Kidney tubule cell (primary cell): ENCODE measurements around the gene FRAT1.
A peak's percentile ranks its signal among the peaks of the same experiment; 100 is the strongest.
"Not testable (repeated sequence)": the region's sequence is repeated elsewhere in the genome, so short reads cannot be mapped to it uniquely, and the experiment has no call there.

Source experiments
- DNase-seq: peaks from one replicate; pipeline ENCODE4 v3.0.0-alpha.2; 2018; ENCODE audit warnings: low spot score

The FRAT1 gene

DNA sequence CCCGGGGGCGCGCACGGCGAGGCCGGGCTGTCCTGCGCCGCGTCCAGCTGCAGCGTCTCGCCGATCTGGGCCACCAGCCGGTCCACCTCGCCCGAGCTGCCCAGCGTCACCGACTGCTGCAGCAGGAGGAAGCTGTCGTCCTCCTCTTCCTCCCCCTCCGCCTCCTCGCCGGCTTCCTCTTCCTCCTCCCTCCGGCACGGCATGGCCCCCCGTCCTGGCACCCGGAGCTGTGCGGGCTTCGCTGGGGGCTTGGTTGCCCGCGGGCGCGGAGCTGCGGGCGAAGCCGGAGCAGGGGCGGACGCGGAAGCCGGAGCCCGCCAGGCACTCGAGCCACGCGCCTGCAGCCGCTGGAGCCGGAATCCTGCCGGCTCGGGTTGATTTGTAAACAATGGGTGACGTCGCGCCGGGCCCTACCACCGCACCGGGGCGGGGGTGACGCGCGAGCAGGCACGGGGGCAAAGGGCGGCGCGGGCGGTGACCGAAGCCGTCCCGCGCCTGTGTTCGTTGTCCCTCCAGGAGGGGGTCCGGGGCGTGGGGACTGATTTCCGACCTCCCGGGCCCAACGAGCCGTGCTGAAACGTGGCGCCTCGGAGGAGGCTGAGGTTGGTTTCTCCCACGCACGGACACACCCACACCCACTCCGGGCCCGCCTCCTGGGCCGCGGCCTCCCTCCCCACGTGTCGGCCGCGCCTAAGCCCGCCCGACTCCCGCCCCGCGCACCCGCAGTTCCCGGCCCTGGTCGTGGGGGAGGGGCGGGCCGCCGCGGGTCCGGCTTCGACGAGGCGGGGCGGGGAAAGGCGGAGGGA lies 15.5 kb downstream of the FRAT1 start, which contains the start of gene FRAT2:
FRAT2 (minus strand) TSS at position 360 of the 806 bp plus-strand sequence; CDS start at position 203, 157 bp downstream.
- peak; percentile 91 for DNase-seq

DNA sequence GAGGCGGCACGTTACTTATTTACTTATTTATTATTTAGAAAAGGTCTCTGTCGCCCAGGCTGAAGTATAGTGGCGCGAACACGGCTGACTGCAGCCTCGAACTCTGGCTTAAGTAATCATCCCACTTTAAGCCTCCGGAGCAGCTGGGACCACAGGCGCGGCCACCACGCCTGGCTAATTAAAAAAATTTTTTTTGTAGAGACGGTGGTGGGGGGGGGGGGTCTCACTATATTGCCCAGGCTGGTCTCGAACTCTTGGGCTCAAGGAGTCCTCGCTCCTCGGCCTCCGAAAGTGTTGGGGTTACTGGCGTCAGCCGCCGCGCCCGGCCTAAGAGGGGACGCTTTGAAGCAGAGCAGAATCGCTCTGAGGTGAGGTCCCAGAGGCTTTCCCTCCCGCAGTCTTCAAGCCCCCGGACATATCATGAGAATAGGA lies 16.1 kb downstream of the FRAT1 start:
- no peak for DNase-seq

DNA sequence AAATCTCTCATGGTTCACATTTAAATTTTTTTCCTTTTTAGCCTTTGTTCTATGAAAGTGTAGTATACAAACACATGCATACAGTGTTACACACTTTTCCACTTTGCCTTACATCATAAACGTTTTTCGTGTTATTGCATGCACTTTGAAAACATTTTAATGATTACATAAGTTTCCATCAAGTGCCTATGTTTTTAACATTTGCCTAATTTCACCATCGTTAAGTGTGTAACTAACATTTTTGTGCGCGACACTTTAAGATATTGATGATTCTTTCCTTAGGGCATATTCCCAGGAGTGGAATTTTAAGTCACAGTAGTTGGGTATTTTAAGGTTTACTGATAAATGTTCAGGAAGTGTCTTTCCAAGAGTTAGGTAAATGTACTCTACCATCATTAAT lies 16.9 kb downstream of the FRAT1 start:
- DNase-seq = no peak

DNA sequence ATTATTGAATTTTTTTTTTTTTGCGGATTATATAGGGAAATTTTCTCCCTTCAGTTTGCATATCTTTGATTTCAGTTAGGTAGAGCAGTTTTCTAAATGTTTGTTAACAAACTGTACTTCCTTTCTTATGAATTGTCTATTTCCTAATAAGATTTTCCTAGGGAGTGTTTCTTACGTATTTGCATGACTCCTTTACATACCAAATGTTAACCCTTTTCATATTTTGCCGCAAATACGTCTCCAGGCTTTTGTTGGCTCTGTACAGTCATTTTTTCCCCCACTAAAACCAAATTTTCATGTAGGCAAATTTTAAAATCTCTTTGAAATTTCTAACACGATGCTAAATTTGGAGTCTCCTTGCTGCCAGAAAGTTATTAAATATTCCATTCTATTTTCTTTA lies 17.4 kb downstream of the FRAT1 start:
- no peak for DNase-seq

DNA sequence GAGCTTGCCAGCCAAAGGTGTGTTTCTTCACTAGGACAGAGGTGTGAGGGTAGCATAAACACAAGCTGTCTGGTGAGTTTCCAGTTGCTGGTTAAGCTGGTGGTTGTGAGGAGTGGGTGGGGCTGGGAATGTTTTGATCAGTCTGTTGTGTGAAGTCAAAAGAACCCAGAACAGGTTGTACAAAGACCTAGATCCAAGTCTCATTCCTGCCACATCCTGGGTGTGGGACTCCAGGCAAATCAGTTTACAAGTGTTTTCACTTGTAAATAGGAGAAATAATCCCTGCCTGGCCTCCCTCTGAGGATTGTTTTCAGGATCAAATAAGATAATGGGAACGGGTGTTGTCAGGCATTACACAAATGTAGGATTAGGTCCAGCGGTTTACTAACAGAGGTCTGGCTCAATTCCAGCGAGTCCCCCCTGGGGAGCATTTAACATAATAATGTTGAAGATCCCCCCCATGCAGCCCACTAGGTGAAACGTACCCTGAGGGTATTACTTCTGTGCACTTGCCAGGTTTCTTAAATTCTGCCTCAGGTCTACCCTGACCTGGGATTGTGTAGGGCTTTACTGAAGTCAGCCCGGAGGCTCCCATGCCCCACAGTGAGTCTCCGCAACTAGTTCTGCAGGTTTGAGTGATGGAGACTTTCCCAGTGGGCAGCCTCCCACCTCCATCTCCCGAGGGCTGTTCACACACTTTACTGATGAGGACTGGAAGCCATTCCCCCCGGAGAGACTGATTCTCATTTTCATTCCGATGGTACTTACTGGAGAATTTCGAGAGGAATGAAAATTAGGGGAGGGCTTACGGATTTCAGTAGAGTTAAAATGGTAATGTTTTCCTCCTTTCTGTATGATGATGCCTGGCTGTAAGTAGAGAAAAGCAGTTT lies 18.1 kb downstream of the FRAT1 start:
- no peak for DNase-seq

DNA sequence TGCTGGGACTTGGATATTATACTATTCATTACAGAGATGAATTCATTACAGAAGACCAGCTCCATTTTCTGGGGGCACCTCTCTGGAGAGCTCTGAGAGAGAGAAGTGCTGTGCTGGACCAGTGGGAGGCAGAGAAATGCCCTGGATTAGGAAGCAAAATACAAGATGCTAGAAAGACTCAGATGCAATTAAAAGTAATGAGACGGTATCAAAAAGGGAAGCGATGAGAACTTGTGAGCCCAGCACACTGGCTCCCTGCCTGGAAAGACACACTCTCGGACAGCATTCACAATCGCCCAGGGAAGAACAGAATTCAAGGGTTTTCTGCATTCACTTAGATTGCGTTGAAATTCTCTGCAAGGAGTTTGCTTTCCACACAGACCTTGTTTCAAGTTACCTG lies 19.0 kb downstream of the FRAT1 start:
- DNase-seq = no peak

DNA sequence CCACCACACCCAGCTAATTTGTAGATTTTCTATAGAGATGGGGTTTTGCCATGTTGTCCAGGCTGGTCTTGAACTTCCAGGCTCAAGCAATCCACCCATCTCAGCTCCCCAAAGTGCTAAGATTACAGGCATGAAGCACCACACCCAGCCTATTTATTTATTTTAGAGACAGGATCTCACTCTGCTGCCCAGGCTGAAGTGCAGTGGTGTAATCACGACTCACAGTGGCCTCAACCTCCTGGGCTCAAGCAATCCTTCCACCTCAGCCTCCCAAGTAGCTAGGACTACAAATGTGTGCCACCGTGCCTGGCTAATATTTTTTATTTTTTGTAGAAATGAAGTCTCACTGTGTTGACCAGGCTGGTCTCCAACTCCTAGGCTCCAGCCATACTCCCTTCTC lies 22.3 kb downstream of the FRAT1 start:
- no peak for DNase-seq

DNA sequence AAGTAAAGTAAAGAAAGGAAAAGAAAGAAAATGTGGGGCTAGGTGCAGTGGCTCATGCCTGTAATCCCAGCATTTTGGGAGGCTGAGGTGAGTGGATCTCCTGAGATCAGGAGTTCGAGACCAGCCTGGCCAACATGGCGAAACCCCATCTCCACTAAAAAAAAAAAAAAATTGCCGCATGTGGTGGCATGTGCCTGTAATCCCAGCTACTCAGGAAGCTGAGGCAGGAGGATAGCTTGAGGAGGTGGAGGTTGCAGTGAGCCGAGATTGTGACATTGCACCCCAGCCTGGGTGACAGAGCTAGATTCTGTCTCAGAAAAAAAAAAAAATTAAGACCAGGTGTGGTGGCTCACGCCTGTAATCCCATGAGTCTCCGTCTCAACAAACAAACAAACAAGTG lies 24.6 kb downstream of the FRAT1 start:
- not testable (repeated sequence) for DNase-seq

DNA sequence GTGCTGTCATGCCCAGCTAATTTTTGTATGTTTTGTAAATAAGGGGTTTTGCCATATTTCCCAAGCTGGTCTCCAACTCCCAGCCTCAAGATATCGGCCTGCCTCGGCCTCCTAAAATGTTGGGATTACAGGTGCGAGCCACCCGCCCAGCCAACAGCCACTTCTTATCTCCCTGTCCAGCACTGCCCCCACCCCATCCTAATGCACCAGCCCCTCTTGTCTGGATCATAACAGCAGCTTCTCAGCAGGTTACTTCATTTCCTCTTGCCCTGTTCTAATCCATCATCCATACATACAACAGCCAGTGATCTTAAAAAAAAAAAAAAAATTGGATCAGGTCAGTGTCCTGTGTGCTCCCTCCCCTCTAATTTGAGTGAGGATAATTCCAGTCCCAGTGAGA lies 28.2 kb downstream of the FRAT1 start:
- DNase-seq = no peak

DNA sequence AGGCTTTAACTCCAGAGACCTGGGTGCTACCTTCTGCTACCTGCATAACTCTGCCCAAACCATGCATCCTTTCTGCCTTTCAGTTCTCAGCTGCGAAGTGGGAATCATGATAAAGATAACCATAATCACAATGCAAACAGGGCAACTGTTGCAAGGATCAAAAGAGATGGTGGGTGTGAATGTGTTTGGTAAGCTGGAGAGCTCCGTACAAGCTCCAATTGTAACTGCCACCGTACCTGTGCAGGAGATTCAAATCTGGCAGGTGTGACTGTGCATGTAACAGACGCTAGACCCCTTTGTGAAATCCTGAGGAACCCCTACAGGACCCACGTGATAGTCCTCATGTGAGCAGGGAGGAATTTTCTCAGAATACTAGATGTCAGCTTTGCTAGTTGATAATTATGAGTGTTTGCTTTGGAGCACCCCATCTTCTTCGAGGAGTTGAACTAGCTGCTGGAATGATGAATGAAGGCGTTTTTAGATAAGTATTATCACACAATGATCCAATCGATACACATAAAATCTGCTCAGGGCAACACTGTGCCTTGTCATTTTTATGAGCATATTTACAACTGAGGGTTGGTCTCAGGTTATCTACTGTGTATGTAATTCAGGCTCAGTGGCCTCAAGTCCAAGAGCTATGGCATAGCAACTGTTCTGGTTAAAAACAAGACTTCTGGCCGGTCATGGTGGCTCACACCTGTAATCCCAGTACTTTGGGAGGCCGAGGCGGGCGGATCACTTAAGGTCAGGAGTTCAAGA lies 30.9 kb downstream of the FRAT1 start:
- no peak for DNase-seq

DNA sequence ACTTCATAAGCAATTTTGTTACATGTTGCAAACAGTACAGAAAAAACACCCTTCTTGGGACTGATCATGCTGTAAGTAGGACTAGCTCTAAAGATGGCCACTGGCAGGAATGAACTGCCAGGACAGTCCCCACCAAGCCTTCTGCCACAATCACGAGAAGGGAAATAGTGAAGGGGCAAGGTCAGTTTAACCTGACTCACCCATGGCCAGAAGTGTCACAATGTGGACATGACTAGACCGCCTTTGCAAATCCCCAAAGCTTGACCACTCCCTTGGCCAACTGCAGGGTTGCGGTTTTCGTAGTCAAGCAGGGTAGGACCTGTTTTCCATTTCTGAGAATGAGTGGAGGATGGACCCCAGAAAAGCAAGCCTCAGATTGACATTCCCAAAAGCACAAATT lies 34.9 kb downstream of the FRAT1 start:
- DNase-seq = no peak

DNA sequence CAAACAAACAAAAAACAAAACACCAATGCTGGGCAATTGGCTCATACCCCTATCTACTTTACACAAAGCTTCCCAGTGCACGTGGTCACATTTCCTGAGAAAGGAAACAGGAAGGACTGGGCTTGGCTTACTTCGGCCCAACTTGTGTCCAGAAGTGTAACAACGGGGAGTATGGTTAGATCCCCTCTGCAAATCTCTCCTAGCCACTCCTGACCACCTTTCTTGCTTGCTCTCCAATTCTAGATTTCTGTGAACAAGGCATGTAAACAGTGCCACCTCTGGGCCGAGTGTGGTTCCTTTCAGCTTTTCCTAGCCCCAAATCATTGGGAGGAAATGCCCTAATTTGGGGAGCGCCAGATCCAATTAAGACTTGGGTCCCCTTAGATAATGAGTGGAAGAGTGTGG lies 36.5 kb downstream of the FRAT1 start:
- no peak for DNase-seq

DNA sequence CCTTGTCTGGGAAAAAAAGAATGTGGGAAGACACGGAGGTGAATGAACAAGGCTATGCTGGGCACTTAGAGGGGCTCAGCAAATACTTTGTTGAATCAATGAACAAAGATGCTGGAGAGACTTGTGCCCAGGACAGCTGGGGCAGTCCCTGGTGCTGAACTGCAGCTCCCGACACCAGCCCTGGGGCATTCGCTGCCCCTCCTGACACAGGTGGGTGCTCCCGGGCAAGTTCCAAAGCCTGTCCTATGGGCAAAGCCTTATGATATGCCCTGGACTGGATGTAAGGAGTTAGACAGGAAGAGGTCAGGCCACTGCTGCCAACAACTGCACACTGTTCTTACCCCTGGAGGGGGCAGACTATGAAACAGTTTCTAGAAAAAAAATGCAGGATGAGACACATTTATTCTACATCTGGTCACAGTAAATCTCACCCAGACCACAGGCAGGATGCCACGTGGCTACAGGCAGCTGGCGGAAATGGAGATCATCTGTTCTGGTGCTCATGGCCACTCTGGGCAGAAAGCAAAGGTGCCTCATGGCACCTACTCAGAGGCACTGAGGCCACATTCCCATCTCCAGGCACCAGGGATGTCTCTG lies 37.3 kb downstream of the FRAT1 start:
- DNase-seq = no peak

DNA sequence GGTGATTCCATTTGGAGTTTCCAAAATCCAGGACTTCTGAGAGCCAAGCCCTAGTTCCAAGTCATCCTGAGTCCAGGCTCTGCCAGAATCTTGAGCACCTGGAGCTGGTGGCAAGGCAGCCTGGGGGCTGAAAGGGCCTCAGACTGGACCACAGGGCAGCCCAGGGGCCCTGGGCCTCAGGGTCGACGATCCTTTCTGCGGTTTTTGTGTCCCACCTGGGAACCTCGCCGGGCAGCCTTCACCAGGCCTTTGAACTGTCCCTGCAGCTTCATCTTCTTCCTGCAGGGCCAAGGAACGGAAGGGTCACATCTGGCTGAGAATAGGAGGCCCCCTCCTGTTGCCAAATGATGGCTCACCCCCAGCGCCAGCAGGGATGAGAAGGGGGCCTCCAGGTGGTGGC lies 37.8 kb downstream of the FRAT1 start:
- DNase-seq = no peak

DNA sequence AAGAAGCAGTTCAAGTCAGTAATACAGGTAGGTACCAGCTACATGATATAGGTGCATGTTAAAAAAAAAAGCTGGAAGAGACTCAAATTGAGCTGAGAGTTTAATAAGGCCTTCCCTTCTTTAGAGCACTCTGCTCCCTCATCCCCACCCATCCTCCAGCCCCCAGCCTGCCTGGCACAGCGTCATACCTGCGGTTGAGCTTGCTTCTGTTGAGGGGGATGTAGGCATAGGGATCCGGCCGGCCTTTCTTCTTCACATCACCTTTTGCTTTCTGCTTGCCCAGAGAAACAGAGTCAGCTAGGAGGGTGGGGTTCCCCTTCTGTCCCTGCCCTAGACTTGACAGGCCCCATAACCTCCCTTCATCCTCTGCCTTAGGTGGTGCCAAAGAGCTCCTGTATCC lies 39.3 kb downstream of the FRAT1 start:
- DNase-seq = no peak

DNA sequence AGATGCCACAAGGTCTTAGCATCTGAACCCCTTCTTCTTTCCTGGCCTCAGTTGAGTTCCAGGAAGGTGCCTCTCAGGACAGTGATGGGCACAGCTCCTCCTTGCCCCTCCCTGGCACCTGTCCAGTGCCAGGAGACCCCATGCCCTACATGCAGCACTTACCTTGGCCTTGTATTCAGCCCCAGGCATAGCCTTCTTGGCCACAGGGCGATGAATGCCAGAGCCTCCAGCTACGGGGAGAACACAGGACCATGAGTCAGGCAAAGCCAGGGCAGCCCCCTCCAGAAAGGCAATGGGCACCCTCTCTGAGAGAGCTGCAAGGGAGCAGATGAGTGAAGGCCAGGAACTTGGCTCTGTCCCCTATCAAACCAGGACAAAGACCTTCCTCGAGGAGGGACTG lies 39.7 kb downstream of the FRAT1 start:
- DNase-seq = no peak

DNA sequence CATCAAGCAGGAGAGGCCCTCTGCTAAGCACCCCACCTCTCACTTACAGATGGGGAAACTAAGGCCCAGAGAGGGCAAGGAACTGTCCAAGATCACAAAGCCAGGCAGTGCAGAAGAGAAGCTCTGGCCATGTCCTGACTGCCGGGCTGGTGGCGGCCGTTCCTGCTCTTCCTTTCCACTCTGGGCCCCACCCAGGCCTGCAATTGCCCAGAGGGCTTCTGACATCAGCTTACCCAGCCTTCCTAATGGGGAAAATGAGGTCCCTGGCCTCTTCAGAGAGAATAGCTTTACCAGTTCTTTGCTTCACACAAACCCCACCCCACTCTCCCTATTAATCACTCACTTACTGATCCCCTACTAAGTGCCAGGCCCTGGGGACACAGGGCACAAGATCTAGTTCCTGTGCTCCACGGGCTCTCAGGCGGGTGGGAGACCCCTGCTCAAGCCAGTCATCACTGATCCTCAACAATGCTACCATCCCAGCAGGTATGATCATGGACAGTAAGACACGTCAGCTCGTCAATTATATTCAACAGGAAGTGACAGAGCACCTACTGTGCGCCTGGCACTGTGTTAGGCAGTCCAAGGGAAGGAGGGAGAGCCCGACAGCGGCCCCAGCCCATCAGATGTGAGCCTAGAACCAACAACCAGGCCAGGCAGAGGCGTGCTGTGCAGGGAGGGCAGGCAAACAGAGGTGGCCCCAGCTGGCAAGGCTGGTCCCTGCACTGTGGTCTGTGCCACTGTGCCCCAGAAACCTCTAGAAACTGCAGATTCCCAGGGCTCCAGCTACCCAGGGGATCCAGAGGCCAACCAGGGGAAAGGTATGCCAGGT lies 41.9 kb downstream of the FRAT1 start:
- DNase-seq = no peak

DNA sequence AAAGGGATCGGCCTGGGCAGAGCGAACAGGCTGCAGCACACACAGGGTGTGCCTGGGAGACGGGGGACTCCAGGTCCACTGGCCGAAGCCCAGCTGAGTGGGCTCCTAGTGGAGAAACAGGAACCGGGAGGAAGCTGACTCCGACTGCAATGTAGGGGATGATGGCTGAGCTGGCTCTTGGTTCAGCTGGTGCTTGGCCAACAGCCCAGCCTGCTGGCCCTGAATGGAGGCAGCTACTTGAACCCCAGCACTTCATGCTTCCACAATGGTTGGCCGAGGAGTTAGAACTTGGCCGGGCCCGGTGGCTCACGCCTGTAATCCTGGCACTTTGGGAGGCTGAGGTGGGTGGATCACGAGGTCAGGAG lies 42.4 kb downstream of the FRAT1 start:
- no peak for DNase-seq

DNA sequence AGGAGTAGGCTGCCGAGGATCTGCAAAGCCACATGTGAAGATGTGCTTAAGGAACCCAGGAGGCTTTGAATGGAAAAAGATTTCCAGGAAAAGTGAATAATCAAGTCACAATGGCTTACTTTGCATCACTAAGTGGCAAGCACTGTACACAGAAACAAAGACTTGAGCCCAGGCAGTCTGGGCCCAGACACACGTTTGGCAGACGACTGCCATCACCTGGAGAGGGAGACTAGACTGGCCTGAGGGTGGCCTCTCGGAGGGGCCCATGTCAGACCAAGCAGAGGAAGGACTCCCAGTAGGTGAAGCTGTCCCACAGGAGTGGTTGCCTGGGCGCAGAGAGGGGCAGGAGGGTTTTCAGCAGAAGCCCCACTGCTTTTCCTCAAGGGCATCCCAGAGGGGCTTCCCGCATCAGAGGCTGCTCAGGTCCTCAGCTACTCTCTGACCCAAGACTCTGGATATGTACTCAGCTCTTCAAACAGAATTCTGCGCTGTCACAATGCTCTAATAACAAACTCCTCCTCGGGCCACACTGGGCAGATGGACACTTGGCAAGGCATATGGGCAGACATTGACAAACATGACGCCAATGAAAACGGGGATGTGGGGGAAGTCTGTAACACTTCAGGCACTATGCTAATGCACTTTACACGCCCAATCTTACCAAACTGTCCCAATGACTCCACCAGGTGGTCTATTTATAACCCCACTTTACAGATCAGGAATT lies 43.4 kb downstream of the FRAT1 start:
- DNase-seq = no peak

DNA sequence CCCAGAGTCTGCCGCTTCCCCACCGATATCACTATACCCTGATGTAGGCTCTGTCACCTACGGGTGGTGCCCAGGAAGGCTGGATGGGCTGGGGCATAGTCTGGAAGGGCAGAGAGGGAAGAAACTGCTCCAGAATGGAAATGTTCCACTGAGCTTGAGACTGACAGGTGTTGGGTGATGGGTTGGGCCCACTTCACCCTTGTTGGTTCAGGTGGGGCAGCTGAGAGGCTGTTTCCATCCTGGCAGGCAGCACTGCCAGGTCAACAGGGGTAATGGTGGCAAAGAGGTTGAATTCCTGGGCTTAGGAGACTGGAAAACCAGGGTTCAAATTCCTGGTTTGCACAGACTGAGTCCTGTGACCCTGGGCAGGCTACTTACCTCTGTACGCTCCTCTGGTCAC lies 44.0 kb downstream of the FRAT1 start:
- DNase-seq = no peak
